ENCODE data around the gene GNAT2. TPM values are rescaled to one million over a fixed set of nuclear protein-coding genes. Genes with fewer than 3 reads are reported as not detected.

Gene GNAT2
- total RNA-seq, 1 donor = 0.43 TPM

GRCh38 chr1:109556563-109556962 is 62.9 kb downstream of the GNAT2 start:
- no peak for TF ChIP-seq CTCF (IDR thresholded peaks at IDR 0.05; ENCODE audit: insufficient read depth, low read depth, low read length)
- no peak for DNase-seq (ENCODE audit: low read depth)
- H3K4me3 ChIP-seq (ENCODE audit: low read depth, low read length) = no peak overlapping the region

Small RNA genes lying within 50 kb of the gene (small RNA-seq; reads per million reads assigned to genes)
- 10.2 reads per million, percentile 90 among the genes with 10 or more reads in this experiment for gene RNU6V

Other genes with a start within 250 kb of the GNAT2 start
- 38.4 and 41.9 TPM in 2 replicates for gene SORT1, start 221.7 kb downstream of the GNAT2 start, total RNA-seq
- 70.2 and 119 TPM in 2 replicates for gene PSMA5, start 193.2 kb downstream of the GNAT2 start, total RNA-seq
- gene SYPL2, start 153.1 kb downstream of the GNAT2 start, total RNA-seq = 4.5 and 10.8 TPM in 2 replicates
- gene ATXN7L2, start 135.7 kb downstream of the GNAT2 start, total RNA-seq = 3.9 and 4.7 TPM in 2 replicates
- 4.7 and 6.1 TPM in 2 replicates for gene CYB561D1, start 125.5 kb downstream of the GNAT2 start, total RNA-seq
- gene AMIGO1, start 109.9 kb downstream of the GNAT2 start, total RNA-seq = 0.97 and 3.5 TPM in 2 replicates
- gene GPR61, start 79.7 kb downstream of the GNAT2 start, total RNA-seq = under 0.01 TPM in 1 of 2 replicates, not detected in the other
- gene GNAI3, start 71.0 kb downstream of the GNAT2 start, total RNA-seq = 14.2 and 17.3 TPM in 2 replicates
- gene AMPD2, start 221 bp upstream of the GNAT2 start, total RNA-seq = 90.5 and 107 TPM in 2 replicates
- 11.7 and 15.1 TPM in 2 replicates for gene GSTM4, start 36.5 kb upstream of the GNAT2 start, total RNA-seq
- 16.8 and 19.0 TPM in 2 replicates for gene GSTM2, start 48.4 kb upstream of the GNAT2 start, total RNA-seq
- gene GSTM1, start 68.2 kb upstream of the GNAT2 start, total RNA-seq = 0.86 TPM in 1 of 2 replicates, not detected in the other
- gene GSTM5, start 92.6 kb upstream of the GNAT2 start, total RNA-seq = 5.8 and 9.1 TPM in 2 replicates
- 84.7 and 104 TPM in 2 replicates for gene GSTM3, start 121.4 kb upstream of the GNAT2 start, total RNA-seq
- not detected in 2 replicates for gene EPS8L3, start 144.3 kb upstream of the GNAT2 start, total RNA-seq

Data from fibroblast of villous mesenchyme (primary cell).